NAMALWA (cell line): ENCODE measurements around the gene OR1G1.
"Not testable (repeated sequence)": the region's sequence is repeated elsewhere in the genome, so short reads cannot be mapped to it uniquely, and the experiment has no call there.

ENCODE experiments used
- DNase-seq: peaks from one replicate; pipeline ENCODE4 v3.0.0-alpha.2; 2015; ENCODE audit warnings: low spot score

OR1G1 gene

GRCh38 chr17:3127451-3127850 lies at the start of gene OR1G1:
Gene OR1G1 (minus strand): TSS chr17:3127551. CDS start chr17:3127551, 0 bp downstream.
- no peak for DNase-seq

- peak; percentile 63 for DNase-seq
Measured at GRCh38 chr17:3167574-3167973, 40.2 kb upstream of the OR1G1 start.

- DNase-seq = no peak
Measured at GRCh38 chr17:3157218-3157617, 29.9 kb upstream of the OR1G1 start.

- not testable (repeated sequence) for DNase-seq
Measured at GRCh38 chr17:3137494-3137893, 10.1 kb upstream of the OR1G1 start.

- no peak for DNase-seq
Measured at GRCh38 chr17:3104322-3104721, 23.0 kb downstream of the OR1G1 start, which contains the start of gene OR1D2. Gene OR1D2 (minus strand): TSS chr17:3104422. CDS start chr17:3092996, 11,426 bp downstream.
